Stimulated activated CD4-positive, alpha-beta T cell treated with anti-CD3 and anti-CD28 coated beads, Interleukin-2, amount 100 ng/mL, for 48 hours (primary cell): ENCODE results near the gene ROM1.

Source experiments
- DNase-seq, 2 donors: peaks; one replicate each; pipeline ENCODE4 v3.0.0-alpha.2; 2020

Gene ROM1

DNA sequence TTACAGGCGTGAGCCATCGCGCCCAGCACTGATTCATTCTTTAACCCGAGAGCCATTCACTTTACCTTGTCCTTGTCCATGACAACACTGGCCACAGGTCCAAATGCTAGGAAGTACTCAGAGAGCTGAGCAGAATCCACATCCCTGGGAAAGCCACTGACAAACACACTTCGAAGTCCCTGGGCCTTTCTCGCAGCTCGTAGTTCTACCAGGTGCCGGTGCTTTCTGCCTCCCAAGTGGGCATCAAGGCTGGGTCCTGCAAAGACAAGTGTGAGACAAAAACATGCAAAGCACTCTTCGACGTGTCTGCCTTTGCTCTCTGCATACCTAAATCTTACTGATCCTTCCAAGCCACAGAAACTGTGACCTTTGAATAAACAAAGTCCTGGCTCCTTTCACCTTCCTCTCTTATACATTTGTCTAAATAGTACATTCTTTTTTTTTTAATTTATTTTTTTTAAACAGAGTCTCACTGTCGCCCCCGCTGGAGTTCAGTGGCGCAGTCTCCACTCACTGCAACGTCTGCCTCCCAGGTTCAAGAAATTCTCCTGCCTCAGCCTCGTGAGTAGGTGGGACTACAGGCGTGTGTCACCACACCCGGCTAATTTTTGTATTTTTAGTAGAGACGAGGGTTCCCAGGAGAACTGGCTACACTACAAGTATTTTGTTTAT is 24.0 kb upstream of the ROM1 start:
- no peak for DNase-seq

DNA sequence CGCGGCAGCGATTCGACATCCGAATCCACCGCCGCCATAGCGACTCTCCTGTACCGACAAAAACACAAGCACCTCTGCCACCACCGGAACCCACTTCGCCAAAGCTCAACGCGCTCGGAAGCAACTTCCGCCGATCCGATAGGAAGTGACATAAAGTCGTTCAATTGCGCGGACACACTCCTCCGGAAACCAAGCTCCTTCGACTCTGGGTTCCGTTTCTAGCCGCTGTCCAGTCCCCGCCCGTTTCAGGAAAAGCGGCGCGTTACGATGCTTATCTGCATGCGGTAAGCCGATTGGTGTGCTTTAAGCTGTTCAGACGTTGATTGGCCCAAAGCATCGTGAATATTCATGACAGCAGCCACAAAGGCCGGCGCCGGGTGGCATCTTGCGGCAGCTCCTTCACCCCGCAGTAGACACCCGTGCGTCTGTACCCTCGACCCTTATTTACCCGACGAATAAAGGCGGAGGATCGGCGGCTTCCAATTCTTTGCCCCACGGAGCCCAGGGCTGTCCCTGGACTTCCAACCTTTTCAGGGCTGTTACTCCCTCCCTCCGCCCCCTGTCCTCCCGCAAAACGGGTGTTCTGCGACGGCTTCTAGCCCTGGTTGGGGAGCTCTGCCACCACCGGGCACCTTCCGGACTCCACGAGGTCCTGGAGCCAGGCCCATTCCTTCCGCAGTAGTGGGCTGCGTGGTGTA is 21.5 kb upstream of the ROM1 start, which contains the start of gene TUT1:
TSS of gene TUT1 (minus strand) at position 76 of the 698 bp plus-strand sequence. CDS start at position 38, 38 bp downstream.
- peak; percentile 90 to 93 for DNase-seq

DNA sequence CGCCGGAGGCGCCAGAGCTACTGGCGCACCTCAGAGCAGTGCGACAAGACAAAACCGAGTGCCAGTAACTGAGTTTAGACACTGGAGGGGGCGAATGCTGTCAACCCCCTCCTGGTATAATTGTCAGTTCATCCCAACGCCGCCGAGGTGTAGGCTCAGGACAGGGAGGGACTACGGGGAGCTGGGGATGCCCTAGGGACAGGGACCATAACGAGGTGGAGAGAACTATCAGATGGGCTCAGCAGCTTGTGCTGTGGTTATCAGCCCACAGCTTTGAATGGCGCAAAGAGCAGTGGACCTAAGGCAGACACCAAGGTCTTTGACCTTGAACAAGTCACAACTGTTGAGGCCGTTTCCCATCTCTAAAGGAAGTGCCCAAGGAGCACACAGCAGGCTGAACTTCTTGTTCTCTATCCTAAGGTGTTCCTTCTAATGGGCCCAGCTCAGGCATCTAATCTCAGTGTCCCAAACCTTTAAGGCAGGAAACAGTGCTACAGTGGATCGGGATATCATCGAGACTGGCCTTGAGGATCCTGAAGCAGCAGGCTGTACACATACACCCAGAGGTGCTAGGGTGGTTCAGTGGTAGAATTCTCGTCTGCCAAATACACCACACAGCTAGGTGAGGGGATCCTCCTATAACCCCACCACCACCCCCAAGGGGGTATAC is 20.8 kb upstream of the ROM1 start:
- DNase-seq: no peak

DNA sequence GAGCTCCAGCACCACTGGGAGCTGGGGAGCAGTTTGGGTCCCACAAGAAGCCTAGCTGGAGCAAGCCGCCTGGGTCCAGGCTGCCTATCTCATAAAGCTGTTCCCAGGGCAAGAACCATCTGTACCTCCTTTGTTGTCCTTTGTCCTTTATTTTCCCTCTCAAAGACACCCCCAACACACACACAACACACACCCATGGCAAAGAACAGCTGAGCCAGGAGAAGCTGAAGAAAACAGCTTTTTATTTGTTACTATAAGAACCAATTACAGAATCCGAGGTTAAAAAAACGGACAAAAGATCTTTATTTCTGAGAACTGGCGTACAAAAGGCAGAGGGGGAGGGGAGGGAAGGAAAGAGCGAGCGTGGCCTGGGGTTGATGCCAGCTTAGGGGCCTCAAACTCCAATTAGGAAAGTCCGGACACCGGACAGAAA is 20.1 kb upstream of the ROM1 start:
- DNase-seq: no peak

DNA sequence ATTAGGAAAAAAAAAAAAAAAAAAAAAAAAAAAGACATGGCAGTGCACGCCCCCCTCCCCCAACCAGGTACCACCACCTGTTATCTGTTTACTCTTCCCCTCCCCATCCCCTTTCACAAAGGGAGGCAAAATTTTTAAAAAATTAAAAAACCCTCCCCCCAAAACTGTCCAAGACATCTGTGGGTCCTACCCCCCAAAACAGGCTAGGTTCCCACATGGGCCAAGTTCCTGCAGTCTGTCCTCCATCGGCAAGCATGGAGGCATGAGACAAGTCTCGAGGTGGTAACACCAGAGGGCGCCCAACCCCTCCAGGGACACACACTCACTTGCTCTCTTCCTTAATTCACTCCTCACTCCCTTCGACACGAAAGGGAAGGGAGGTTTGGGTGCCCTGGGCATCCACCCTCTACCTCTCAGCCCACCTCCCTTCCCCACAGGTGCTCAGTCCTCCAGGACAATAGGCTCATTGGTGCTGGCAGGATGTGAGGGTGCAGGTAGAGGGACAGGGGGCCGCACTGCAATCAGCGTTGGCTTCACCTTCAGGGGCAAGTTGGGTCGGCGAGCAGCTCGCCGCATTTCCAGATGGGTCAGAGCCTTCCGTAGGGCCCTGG is 19.5 kb upstream of the ROM1 start:
- peak; percentile 68 to 73 for DNase-seq

DNA sequence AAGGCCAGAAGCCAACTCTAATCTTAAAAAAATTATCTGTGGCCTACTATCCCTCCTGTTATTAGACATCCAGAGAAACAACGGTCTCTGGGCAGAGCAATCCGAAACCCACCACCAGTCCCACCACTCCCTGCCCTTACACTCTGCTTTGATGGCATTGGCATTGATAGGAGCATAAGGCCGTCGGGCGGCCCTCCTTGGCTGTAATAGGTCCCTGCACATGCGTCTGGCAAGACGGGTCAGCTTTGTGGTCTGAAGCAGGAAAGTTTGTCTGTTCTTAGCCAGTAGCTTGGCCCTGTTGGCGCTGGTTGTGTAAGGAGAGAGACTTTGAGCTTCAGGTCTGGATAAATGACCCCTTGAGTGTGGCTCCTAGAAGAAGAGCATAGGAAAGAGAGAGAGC is 17.9 kb upstream of the ROM1 start:
- DNase-seq: no peak

DNA sequence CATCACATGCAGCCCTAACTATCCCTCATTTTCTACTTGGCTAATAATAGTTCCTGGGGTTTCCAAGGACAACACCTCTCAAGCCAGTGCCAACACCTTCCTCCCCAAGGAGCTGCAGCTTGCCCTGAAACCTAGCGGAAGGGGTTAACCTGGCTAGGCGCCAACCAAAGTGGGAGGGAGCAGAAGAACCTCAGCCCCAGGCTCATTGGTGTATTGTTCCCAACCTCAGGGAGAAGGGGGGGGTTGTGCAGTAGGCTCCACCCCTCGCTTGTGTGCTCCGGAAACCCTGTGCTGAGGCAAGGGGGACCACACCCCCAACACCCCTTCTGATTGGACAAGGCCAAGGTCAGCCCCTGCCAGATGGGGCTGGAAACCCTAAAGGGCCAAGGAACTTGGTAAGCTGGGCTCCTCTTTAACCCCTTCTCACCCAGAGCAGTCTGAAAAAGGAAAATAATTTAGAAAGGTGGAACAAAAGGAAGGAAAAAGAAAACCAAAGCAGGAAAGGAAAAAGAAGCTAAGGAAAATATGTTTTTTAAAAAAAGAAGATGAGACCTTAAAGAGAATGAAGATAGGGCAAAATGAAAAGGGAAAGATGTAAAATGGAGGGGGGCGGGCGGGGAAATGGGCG is 13.9 kb upstream of the ROM1 start:
- DNase-seq: peak; percentile 89 to 91

DNA sequence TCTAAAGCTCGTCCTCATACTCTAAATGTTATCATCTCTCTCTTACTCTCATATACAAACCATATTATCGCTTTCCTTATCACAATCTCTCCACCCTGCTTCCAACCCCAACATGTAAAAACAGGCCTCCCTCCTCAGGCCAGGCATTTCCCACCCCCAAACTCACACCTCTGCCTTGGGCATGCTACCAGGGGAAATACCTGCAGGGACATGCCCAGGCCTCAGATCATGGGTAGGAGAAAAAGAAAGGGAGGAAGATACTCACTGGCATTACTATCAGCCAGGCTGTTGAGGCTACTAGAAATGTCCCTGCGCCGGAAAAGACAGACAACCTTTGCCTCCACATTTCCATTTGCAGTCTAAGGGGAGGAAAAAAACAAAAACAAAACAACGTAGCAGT is 13.2 kb upstream of the ROM1 start:
- DNase-seq: no peak

DNA sequence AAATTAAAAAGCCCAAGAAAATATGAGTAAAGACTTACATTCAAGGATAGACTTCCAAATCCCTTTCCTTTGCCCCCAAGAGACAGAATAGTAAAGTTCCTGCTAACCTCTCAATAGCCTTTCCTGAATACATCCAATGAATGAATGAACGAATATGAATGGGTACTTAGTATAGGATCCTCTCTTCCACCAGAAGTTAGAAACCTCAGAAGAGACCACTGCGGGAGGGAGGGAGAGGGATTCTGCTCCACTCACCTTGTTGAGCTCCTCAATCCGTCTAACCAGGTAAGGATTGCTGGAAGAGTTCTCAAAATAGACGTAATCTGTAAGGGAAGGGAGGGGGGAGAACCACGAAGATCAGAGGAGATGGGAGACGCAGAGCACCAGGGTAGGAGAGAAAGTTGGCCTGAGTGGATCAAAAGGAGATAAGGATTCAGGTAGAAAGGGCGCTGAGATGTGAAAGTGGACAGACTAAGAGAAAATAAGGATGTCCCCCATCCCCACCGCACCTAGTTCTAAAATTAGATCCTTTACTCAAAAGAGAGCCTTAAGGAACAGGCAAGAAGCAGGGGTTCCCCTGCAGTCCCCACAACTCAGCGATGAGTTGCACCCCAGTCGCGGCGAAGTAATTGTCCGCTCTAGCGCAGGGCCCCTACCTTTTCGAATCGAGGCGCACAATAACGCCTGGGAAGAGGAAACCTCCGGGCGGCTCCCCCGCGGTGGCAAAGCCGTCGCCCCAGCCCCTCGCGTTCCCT is 12.5 kb upstream of the ROM1 start:
- no peak for DNase-seq

DNA sequence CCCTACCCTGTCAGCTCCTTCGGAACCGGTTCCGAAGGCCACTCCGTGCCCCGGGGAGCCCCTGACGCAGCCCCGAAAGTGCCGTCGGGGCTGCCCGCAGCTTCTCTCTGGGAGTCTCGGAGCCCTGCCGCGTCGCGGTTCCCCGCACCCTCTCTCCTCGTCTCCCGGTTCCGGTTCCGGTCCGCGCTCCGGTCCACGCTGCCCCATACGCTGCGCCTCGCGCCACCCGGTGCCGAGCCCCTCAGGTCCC is 12.0 kb upstream of the ROM1 start:
- DNase-seq: no peak

DNA sequence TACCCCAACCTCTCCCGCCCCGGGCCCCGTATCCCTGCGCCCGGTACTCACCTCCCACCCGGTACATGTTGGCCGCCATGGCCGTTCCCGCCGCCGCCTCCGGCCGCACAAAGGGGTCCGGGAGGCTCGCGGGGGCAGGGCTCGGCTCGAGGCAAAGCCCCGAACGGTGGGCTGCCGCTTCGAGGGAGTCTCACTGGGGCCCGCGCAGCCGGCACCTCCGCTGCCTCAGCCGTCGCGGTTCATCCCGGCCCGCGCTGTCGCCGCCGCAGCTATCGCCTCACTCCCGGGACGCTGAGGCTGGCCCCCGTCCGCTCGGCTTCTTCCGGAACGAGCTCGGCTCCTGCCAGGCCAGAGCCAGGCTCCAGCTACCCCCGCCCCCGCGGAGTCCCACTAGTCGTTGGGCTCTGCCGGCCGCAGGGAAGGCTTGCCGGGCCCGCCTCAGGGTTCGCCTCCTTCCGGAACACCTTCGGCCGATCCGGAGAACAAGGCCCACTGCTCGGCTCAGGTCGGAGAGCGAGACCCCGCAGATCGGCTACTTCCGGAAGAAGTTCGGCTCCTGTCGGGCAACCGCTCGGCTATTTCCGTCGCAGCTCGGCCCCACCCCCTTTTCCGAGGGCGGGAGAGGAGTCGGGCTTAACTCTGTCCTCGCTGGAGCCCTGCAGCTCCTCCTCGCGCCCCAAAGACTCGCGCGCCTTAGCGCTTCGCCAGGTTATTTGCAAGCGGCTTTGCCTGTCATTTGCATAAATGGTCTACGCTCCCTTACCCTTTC is 11.5 kb upstream of the ROM1 start, which contains the start of gene MTA2:
TSS of gene MTA2 (minus strand) at position 494 of the 769 bp plus-strand sequence. CDS start at position 79, 415 bp downstream.
- peak; percentile 100 for DNase-seq

DNA sequence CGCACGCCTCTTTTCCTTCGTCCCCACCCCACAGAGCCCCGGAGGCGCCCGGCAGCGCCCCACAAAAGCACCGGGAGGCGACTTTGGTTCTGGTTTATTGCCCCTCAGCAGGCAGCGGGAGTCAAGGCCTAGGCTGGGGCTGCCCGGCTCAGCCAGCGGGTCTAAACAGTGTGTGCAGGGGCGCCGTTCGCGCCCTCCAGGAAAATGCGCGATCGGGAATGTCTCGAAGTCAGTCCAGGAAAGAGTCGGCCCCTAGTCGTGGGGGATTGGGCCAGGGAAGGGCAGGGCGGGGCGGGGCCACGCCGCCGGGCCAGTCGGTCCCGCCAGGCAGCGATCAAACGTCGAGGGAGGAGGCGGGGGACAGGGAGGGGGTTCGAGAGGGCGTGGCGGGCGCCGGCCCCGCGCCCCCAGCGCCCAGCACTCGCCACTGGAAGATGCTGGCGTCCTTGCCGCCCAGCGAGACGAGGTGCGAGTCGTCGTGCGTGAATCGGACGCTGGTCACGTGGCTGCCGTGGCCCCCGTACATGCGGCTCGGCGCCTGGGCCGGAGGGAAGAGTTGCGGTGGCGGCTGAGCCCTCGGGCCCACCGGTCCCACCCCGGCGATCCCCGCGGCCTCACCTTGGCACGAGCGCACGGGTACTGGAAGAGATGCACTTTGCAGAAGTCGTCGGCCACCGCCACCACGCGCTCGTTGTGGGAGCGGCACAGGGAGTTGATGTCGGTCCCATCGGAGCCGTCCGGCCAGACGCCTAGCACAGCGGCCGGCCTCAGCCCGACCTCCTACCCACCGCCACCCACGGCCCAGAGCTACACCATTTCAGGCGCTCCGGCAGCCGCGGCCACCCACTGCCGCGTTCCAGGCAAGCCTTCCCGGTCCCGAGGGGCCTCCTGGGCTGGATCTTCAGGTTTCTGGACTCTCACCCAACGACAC is 10.7 kb upstream of the ROM1 start:
- DNase-seq: no peak

DNA sequence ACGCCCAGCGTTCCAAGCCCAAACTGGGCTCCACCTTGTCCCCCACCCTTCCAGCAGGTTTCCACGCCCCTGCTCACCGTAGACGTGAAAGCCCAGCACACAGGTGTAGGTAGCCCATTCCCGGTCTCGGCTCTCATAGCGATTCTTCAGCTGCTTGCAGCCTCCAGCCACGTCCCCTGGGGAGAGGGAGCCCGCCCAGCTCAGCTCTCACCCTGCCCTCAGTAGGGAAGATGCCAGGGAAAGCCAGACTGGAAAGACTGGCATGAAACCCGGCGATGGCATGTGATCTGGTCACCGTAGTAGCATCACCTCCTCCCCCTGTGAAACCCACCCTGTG is 10.0 kb upstream of the ROM1 start:
- DNase-seq: no peak

DNA sequence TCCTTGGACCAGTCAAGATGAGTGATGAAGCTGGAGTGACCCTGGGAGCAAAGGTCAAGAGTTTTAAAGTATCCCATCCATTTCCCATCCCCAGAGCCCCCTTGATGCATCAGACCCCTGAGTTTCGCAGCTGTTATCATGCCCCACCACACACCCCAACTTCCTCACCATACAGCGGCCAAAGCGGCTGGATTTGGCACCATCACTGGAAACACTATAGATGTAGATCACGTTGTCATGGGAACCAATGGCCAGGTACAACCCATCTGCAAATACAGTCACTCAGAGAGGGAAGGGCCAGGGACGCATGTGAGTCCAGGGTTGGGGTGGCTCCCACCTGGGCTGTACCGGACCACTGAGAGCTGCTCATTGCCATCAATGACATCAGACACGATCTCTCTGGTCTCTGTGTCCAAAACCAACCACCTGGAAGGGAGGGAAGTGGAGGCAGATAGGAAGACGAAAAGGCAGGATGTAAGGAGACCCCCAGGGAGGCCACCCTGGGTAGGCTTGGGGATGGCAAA is 9.2 kb upstream of the ROM1 start:
- DNase-seq: no peak

DNA sequence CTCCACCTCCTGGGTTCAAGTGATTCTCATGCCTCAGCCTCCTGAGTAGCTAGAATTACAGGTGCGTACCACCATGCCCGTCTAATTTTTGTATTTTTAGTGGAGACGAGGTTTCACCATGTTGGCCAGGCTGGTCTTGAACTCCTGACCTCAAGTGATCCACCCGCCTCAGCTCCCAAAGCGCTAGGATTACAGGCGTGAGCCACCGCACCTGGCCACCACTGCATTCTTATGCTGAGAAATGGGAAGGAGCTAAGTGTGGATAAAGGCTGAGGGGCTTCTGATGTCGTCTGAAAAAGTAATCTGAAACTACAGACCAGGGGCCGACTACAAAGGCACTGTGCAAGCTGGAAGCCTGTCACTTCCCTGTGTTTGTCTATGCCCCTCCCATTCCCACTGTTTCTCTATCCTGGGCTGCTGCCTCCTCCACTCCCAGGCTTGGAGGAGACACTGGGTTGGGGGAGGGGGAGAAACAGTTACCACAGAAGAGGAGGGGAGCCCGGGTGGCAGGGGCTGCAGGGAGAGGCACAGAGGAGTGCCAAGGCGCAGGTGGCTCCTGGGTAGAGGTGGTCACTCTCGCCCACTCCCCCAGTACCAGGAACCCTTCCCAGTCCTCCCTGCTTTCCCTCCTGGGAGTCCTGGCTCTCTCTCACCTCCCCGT is 8.5 kb upstream of the ROM1 start:
- no peak for DNase-seq

DNA sequence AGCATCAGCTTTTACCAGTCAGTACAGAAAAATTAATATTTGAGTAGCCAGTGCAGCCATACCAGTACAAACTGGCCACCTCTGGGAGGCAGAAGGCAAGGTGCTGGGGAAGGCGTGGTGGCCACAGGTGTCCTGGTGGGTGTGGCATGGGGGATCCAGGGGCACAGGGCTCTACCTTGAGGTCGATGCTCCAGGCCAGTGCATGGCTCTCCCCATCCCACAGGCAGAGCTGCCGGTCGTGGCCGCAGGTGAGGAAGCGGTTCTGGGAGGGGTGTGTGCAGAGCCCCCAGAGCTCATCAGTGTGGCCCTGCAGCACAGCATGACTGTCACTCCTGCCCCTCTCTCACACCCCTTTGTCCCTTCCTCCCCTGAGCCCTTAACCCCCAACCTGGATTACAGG is 7.6 kb upstream of the ROM1 start:
- no peak for DNase-seq

DNA sequence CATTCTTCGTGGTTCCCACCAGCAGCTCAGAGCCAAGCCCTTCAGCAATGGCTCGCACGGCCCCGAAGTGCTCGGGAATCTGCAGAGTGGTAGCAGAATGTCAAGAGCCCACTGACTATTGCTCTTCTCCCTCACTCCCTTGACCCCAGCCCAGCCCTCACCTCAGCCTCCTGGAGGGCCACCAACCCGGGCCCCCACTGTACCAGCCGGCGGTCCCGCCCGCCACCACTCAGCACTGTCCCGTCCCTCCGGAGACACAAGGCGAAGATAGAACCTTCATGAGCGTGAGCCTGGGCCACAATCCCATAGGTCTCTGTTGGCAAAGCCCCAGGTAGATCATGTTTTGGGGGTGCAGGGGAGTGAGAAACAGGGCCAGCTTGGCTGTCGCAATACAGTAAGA is 7.2 kb upstream of the ROM1 start:
- DNase-seq: no peak

DNA sequence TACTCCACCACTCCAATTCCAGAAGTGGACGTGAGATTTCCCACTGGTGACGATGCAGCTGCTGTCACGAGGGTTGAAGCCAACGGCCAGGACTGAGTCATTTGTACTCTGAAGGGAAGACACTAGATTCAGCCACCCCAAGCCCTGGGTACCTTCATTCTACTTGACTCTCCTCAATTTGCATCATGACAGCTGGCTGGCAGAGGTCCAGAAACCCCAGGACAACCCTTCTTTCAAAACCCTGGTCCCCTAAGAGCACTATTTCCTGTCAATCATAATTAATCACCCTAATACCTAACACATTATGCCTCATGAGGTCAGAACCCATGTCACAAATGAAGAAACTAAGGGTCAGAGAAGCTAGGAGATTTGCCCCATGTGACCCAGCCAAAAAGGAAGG is 5.3 kb upstream of the ROM1 start:
- DNase-seq: no peak

DNA sequence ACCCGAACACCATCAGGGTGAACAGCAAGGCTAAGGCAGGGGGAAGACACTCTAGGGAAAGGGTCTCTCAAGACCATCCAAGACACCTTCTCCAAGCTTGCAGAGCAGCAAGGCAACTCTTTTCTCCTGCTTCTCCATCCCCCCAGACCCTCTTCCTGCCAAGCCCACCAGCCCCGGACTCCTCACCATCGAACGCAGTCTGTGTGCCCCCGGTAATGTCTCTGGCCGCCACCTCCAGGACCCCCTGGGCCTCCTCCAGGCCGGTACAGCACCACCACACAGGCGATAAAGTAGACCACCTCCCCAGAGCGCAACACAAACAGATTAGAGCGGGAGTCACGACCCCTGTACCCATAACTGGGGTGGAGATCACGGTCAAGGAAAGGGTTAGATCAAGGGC is 4.3 kb upstream of the ROM1 start:
- no peak for DNase-seq

DNA sequence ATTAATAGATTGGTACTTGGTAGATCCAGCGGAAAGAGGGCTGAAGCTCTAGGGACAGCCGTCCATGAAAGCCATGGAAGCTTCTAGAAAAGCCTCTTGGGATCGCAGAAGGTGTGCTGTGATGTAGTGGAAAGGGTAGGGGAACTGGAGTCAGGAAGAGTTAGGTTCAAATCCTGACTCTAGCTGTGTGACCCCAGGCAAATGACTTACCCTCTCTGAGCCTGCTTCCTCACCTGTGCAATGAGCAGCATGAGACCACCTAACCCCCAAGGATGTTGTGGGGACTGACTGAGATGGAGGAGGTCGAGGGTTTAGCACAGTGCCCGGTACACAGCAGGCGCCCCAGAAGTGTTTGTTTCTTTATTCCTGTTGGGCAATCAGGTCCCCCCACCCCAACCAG is 2.7 kb upstream of the ROM1 start:
- no peak for DNase-seq
